Lower leg skin (tissue), 4 donors: Measurements from ENCODE around the gene FNDC3A. TPM values are rescaled to one million over a fixed set of nuclear protein-coding genes. Genes with fewer than 3 reads are reported as not detected.

Experiments
- DNase-seq, 2 donors: peaks; one replicate each; pipeline ENCODE4 v3.0.0-alpha.2; 2019; ENCODE audit warnings: low spot score in 2 of 2
- H3K4me3 ChIP-seq: fragments of 200-600 bp; sonication (generic); 2 replicates; pipeline ENCODE4 v1.5.1; 2017; ENCODE audit warnings: mild to moderate bottlenecking, low read depth; ENCODE audit not compliant: poor library complexity, severe bottlenecking
- POLR2A ChIP-seq, 2 donors: fragments of 450-650 bp; IDR thresholded peaks; one replicate each; pipeline ENCODE4 v1.6.1; 2016 to 2017; ENCODE audit warnings: antibody characterized with exemption in 2 of 2, mild to moderate bottlenecking in 1 of 2, moderate library complexity in 1 of 2
- WGBS, 2 donors: methylation state at CpG; one replicate each; pipeline ENCODE4 v1.1.5; 2018; 5-methylcytosine and 5-hydroxymethylcytosine counted together
- intact Hi-C: fragments of 100-400 bp; cut with DNase I; formaldehyde crosslinking; loops from one replicate; pipeline ENCODE4 v1.15.0; 2023; ENCODE audit warnings: low total_unique reads
- total RNA-seq, 4 donors: library from RNA; depleted of rRNA; stranded (reverse); fragments of >200 nt; gene quantifications; one replicate each; pipeline ENCODE4 v1.1.0, GENCODE V29; 2016
- TF ChIP-seq, protein P1 (sequence below), 3 donors: fragments of 450-650 bp; IDR thresholded peaks; one replicate each; pipeline ENCODE4 v1.5.1; 2016; ENCODE audit warnings: antibody characterized with exemption in 3 of 3, mild to moderate bottlenecking in 3 of 3, moderate library complexity in 2 of 3

Gene FNDC3A
- total RNA-seq, 4 donors from 2014 or later: 11.4 to 25.5 (median 15.5) TPM

DNA sequence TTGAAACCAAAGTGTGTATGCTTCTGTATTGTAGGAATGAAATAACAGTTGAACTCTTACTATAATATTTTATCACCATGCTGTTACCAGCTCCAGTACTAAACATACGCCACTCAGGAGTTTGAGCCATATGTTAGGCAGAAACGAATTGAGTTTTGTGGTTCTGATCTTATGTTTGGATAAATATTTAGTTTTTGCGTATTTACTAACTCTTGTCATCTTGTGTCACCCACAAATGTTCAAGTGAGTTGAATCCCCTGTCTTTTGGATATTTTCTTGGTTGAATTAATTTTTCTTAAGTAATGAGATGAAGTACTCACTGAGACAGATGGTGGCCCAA lies 1.5 kb downstream of the FNDC3A start:
- no peak overlapping the region for H3K4me3 ChIP-seq
- TF ChIP-seq POLR2A (IDR thresholded peaks at IDR 0.05): no peak
- TF ChIP-seq, protein P1, sequence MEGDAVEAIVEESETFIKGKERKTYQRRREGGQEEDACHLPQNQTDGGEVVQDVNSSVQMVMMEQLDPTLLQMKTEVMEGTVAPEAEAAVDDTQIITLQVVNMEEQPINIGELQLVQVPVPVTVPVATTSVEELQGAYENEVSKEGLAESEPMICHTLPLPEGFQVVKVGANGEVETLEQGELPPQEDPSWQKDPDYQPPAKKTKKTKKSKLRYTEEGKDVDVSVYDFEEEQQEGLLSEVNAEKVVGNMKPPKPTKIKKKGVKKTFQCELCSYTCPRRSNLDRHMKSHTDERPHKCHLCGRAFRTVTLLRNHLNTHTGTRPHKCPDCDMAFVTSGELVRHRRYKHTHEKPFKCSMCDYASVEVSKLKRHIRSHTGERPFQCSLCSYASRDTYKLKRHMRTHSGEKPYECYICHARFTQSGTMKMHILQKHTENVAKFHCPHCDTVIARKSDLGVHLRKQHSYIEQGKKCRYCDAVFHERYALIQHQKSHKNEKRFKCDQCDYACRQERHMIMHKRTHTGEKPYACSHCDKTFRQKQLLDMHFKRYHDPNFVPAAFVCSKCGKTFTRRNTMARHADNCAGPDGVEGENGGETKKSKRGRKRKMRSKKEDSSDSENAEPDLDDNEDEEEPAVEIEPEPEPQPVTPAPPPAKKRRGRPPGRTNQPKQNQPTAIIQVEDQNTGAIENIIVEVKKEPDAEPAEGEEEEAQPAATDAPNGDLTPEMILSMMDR (IDR thresholded peaks at IDR 0.05): no peak
- 28% methylated on average over 3 of the region's 3 CpGs for WGBS, 2 donors
- intact Hi-C loops: no loop called here
- DNase-seq: no peak

DNA sequence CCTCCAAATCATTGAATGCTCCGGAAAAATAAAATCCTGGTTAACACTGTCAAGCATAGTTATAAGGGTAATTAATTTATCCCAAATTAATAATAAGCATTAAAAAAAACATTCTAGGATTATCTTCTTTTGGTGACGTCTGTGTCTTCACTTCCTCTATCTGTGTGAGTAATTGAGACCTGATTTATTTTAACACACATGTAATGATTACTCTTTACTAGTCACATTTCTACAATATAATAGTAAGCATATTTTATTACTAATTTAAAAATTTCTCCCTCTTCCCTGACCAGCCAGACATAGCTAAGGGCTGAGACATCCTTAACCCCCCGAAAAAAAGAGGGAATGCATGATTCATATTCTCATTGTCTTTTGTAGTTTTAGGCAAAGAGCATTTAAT lies 2.3 kb downstream of the FNDC3A start:
- no peak overlapping the region for H3K4me3 ChIP-seq
- WGBS, 2 donors: 66 to 74% methylated on average over 3 of the region's 3 CpGs
- no peak for DNase-seq
- no peak for TF ChIP-seq POLR2A (IDR thresholded peaks at IDR 0.05)
- TF ChIP-seq, protein P1 (IDR thresholded peaks at IDR 0.05): no peak
- intact Hi-C loops: no loop called here

DNA sequence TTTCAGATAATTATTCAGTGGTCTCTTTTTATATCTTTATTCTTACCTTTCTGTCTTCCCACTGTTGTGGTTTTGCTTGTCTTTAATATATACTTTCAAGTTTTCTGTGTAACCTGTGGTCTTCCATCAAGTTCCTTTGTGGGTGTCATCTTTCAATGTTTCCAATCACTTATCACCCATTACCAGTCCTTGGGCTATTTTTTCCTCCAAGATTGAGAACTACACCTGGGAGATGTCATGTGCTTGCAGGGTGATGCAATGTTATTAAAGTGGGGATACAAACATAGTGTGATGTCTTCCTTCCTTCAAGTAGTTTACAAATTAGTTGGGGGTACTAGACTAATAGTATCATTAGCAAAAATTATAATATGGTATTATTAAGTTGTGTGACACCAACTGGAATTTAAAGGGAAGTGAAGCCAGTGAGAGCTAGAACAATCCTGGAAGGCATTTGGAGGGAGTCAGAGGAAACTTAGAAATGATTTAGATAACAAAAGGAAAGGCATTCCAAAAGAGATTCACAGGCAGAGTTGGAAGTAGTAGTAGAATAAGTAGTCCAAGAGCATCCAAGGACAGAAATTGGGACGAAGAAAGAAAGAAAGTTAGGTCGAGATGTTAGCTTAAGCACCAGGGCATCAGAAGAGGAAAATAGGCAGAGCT lies 3.4 kb downstream of the FNDC3A start:
- H3K4me3 ChIP-seq: no peak overlapping the region
- intact Hi-C loops: no loop called here
- WGBS, 2 donors: 85 to 92% methylated on average over 2 of the region's 2 CpGs
- DNase-seq: no peak
- no peak for TF ChIP-seq POLR2A (IDR thresholded peaks at IDR 0.05)
- TF ChIP-seq, protein P1 (IDR thresholded peaks at IDR 0.05): no peak

DNA sequence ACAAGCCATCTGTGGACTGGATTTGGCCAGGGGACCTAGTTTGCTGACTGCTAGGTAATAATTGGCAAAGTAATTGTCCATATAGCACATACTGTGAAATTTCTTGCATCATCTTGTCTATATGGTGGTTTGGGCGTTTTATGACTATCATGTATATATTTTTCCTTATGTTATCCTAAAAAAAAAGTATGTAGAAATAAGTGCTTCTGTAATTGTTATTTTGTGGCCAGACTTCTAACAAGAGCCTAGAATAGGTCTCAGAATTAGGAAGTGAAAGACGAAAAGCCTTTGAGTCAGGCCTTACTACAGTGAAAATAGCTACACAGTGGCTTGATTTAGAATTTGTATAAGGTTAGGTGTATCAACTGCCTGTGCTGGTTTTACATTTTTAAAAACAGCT lies 4.2 kb downstream of the FNDC3A start:
- 82 to 85% methylated on average over 2 of the region's 2 CpGs for WGBS, 2 donors
- H3K4me3 ChIP-seq: no peak overlapping the region
- TF ChIP-seq, protein P1 (IDR thresholded peaks at IDR 0.05): no peak
- TF ChIP-seq POLR2A (IDR thresholded peaks at IDR 0.05): no peak
- intact Hi-C loops: no loop called here
- DNase-seq: no peak

DNA sequence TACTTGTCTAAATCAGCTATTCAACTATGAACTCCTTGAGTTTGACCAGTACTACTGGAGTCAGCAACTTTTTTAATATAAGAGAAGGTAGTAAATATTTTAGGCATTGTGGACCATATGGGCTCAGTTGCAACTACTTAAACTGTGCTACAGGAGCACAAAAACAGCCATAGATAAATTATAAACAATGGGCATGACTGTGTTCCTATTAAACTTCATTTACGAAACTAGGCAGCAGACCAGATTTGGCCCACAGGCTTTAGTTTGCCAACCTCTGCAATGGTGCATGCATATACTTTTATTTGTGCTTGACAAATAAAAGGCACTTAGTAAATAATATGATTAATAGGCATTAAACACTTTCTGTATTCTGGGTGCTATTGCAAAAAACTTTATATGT lies 7.6 kb downstream of the FNDC3A start:
- intact Hi-C loops: no loop called here
- 88% methylated on average over 1 of the region's 1 CpG for WGBS, 2 donors
- TF ChIP-seq, protein P1 (IDR thresholded peaks at IDR 0.05): no peak
- TF ChIP-seq POLR2A (IDR thresholded peaks at IDR 0.05): no peak
- no peak for DNase-seq
- no peak overlapping the region for H3K4me3 ChIP-seq

DNA sequence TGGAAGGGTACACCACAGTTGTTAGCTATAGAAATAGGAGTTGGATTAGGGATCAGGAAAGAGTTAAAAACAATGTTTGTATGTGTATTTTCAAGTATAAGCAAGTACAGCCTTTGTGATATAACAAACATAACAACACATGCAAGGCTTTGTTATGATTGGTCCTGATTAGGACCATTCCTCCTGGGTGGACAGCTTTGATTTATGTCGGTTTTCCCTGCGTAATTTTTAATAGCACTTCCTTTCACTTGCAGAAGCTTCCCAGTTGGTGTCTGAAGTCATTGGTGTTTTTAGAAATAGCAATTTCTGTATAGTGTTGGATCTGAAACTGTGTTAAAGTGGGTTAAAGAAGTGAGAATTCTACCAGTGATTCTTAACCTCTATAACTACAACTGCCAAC lies 10.0 kb downstream of the FNDC3A start:
- no peak for DNase-seq
- no peak overlapping the region for H3K4me3 ChIP-seq
- no peak for TF ChIP-seq POLR2A (IDR thresholded peaks at IDR 0.05)
- TF ChIP-seq, protein P1 (IDR thresholded peaks at IDR 0.05): no peak
- WGBS, 2 donors: 60 to 61% methylated on average over 2 of the region's 2 CpGs
- intact Hi-C loops: no loop called here
